Stimulated activated CD4-positive, alpha-beta T cell treated with anti-CD3 and anti-CD28 coated beads, Interleukin-2, amount 100 ng/mL, for 48 hours (primary cell): Measurements from ENCODE around the gene PCDHGB5.
"Not testable (repeated sequence)": the region's sequence is repeated elsewhere in the genome, so short reads cannot be mapped to it uniquely, and the experiment has no call there.

ENCODE experiments used
- DNase-seq, 2 donors: peaks; one replicate each; pipeline ENCODE4 v3.0.0-alpha.2; 2020

Gene PCDHGB5

DNA sequence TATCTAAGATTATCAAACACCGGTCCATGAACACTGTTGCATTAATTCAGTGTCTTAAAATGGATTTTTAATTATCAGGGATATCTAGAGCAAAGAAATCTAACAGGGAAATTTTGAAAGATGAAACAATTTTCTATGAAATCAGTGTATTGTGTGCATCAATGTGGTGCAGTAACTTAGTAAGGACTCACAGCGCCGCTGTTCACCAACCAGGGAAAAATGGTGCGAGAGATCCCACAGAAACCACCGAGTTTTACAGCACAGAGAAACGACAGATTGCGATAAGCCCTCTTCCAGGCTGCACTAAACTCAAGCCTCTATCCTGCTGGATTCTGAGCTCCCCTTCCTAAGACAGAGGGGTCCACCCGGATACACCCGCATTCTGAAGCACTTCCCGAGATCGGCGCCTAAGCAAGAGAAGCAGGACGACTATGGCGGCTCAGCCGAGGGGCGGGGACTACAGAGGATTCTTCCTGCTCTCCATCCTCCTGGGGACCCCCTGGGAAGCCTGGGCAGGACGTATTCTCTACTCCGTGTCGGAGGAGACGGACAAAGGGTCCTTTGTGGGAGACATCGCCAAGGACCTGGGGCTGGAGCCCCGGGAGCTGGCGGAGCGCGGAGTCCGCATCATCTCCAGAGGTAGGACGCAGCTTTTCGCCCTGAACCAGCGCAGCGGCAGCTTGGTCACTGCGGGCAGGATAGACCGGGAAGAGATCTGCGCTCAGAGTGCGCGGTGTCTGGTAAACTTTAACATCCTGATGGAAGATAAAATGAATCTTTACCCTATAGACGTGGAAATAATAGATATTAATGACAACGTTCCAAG is 15.1 kb upstream of the PCDHGB5 start, which contains the start of gene PCDHGA7:
PCDHGA7 (plus strand) TSS at position 274 of the 826 bp plus-strand sequence; CDS start at position 432, 158 bp downstream.
- no peak for DNase-seq

DNA sequence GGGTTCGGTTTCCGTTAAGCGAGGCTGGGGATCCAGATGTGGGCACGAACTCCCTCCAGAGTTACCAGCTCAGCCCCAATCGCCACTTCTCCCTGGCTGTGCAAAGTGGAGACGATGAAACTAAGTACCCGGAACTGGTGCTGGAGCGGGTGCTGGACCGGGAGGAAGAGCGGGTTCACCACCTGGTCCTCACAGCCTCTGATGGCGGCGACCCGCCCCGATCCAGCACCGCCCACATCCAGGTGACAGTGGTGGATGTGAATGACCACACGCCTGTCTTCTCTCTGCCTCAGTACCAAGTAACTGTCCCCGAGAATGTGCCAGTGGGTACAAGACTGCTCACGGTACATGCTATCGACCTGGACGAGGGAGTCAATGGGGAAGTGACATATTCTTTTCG is 14.4 kb upstream of the PCDHGB5 start:
- no peak for DNase-seq

DNA sequence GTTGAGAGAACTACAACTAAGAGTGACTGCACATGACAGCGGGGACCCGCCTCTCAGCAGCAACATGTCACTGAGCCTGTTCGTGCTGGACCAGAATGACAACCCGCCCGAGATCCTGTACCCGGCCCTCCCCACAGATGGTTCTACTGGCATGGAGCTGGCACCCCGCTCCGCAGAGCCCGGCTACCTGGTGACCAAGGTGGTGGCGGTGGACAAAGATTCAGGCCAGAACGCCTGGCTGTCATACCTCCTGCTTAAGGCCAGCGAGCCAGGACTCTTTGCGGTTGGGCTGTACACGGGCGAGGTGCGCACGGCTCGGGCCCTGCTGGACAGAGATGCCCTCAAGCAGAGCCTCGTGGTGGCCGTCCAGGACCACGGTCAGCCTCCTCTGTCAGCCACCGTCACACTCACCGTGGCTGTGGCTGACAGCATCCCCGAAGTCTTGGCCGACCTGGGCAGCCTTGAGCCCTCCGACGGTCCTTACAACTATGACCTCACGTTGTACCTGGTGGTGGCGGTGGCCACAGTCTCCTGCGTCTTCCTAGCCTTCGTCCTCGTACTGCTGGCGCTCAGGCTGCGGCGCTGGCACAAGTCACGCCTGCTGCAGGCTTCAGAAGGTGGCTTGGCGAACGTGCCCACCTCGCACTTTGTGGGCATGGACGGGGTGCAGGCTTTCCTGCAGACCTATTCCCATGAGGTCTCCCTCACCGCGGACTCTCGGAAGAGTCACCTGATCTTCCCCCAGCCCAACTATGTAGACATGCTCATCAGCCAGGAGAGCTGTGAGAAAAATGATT is 13.1 kb upstream of the PCDHGB5 start:
- no peak for DNase-seq

DNA sequence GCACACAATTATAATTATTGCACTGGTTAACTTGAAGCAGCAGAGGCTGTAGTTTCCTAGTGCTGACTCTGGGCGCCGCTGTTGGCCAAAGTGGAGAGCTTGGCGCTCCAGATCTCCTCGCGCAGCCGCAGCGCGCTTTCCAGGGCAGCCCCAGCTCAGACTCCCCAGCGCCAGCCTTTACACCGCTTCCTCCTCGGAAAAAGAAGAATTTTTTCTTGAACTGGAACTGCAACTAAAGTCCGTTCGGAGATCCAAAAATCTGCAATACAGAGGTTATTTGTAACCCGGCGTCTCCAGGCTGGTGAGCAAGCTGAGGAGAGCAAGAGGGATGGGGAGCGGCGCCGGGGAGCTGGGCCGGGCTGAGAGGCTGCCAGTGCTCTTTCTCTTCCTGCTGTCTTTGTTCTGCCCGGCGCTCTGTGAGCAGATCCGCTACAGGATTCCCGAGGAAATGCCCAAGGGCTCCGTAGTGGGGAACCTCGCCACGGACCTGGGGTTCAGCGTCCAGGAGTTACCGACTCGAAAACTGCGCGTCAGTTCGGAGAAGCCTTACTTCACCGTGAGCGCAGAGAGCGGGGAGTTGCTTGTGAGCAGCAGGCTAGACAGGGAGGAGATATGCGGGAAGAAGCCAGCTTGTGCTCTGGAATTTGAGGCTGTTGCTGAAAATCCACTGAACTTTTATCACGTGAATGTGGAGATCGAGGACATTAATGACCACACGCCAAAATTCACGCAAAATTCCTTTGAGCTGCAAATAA is 10.0 kb upstream of the PCDHGB5 start, which contains the start of gene PCDHGB4:
PCDHGB4 (plus strand) TSS at position 142 of the 755 bp plus-strand sequence; CDS start at position 329, 187 bp downstream.
- not testable (repeated sequence) for DNase-seq

DNA sequence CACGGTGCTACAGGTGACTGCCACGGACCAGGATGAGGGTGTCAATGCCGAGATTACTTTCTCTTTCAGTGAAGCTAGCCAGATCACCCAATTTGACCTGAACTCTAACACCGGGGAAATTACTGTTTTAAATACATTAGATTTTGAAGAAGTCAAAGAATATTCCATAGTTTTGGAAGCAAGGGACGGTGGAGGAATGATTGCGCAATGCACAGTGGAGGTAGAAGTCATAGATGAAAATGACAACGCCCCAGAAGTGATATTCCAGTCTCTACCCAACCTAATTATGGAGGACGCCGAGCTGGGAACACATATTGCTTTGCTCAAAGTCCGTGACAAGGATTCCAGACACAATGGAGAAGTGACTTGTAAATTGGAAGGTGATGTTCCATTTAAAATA is 9.1 kb upstream of the PCDHGB5 start:
- DNase-seq, result no peak

DNA sequence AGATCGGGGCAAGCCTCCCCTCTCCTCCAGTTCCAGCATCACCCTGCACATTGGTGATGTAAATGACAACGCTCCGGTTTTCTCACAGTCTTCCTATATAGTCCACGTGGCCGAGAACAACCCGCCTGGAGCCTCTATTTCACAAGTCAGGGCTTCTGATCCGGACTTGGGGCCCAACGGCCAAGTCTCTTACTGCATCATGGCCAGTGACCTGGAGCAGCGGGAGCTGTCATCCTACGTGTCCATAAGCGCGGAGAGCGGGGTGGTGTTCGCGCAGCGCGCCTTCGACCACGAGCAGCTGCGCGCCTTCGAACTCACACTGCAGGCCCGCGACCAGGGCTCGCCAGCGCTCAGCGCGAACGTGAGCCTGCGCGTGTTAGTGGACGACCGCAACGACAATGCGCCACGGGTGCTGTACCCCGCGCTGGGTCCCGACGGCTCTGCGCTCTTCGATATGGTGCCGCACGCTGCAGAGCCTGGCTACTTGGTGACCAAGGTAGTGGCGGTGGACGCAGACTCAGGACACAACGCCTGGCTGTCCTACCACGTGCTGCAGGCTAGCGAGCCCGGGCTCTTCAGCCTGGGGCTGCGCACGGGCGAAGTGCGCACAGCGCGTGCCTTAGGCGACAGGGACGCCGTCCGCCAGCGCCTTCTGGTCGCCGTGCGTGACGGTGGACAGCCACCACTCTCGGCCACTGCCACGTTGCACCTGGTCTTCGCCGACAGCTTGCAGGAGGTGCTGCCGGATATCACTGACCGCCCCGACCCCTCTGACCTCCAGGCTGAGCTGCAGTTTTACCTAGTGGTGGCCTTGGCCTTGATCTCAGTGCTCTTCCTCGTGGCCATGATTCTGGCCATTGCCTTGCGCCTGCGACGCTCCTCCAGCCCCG is 8.3 kb upstream of the PCDHGB5 start:
- no peak for DNase-seq

DNA sequence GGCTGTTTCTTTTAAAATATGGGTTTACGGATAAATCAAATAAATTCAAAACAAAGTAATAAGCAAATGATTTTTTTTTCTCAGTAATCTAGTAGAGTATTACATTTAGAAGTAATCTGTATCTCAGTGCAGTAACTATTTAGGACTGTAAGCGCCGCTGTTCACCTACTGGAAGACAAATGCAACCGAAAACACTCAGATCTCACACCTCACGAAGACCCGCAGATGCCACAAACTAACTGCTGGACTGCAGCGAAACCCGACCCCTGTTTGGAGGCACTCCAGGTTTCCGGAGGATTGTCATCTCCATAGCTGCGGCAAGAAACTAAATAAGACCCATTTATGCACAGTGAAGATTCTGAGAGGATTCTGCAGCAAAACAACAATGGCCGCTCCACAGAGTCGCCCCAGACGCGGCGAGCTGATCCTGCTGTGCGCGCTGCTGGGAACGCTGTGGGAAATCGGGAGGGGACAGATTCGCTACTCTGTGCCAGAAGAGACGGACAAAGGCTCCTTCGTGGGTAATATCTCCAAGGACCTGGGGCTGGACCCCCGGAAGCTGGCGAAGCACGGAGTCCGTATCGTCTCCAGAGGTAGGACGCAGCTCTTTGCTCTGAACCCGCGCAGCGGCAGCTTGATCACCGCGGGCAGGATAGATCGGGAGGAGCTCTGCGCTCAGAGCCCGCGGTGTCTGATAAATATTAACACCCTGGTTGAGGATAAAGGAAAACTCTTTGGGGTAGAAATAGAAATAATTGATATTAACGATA is 5.1 kb upstream of the PCDHGB5 start, which contains the start of gene PCDHGA8:
PCDHGA8 (plus strand) TSS at position 205 of the 770 bp plus-strand sequence; CDS start at position 386, 181 bp downstream.
- DNase-seq, result no peak

DNA sequence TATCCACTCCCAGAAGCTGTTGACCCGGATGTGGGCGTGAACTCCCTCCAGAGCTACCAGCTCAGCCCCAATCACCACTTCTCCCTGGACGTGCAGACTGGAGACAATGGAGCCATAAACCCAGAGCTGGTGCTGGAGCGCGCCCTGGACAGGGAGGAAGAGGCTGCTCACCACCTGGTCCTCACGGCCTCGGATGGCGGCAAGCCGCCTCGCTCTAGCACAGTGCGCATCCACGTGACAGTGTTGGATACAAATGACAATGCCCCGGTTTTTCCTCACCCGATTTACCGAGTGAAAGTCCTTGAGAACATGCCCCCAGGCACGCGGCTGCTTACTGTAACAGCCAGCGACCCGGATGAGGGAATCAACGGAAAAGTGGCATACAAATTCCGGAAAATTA is 4.5 kb upstream of the PCDHGB5 start:
- no peak for DNase-seq

DNA sequence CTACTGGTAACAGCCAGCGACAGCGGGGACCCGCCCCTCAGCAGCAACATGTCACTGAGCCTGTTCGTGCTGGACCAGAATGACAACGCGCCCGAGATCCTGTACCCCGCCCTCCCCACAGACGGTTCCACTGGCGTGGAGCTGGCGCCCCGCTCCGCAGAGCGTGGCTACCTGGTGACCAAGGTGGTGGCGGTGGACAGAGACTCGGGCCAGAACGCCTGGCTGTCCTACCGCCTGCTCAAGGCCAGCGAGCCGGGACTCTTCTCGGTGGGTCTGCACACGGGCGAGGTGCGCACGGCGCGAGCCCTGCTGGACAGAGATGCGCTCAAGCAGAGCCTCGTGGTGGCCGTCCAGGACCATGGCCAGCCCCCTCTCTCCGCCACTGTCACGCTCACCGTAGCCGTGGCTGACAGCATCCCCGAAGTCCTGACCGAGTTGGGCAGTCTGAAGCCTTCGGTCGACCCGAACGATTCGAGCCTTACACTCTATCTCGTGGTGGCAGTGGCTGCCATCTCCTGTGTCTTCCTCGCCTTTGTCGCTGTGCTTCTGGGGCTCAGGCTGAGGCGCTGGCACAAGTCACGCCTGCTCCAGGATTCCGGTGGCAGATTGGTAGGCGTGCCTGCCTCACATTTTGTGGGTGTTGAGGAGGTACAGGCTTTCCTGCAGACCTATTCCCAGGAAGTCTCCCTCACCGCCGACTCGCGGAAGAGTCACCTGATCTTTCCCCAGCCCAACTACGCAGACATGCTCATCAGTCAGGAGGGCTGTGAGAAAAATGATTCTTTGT is 3.2 kb upstream of the PCDHGB5 start:
- not testable (repeated sequence) for DNase-seq

DNA sequence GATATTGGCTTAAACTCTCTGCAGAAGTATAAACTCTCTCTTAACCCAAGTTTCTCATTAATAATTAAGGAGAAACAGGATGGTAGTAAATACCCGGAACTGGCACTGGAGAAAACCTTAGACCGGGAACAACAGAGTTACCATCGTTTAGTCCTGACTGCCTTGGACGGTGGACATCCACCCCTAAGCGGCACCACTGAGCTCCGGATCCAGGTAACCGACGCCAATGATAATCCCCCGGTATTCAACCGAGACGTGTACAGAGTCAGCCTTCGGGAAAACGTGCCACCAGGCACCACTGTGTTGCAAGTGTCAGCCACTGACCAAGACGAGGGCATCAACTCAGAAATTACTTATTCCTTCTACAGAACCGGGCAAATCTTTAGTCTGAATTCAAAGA is 861 bp downstream of the PCDHGB5 start:
- no peak for DNase-seq

DNA sequence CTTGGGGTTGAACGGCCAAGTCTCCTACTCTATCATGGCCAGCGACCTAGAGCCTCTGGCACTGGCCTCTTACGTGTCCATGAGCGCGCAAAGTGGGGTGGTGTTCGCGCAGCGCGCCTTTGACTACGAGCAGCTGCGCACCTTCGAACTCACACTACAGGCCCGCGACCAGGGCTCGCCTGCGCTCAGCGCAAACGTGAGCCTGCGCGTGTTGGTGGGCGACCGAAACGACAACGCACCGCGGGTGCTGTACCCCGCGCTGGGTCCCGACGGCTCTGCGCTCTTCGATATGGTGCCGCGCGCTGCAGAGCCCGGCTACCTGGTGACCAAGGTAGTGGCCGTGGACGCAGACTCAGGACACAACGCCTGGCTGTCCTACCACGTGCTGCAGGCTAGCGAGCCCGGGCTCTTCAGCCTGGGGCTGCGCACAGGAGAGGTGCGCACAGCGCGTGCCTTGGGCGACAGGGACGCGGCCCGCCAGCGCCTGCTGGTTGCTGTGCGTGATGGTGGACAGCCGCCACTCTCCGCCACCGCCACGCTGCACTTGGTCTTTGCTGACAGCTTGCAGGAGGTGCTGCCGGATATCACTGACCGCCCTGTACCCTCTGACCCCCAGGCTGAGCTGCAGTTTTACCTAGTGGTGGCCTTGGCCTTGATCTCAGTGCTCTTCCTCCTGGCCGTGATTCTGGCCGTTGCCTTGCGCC is 2.0 kb downstream of the PCDHGB5 start:
- DNase-seq, result no peak

DNA sequence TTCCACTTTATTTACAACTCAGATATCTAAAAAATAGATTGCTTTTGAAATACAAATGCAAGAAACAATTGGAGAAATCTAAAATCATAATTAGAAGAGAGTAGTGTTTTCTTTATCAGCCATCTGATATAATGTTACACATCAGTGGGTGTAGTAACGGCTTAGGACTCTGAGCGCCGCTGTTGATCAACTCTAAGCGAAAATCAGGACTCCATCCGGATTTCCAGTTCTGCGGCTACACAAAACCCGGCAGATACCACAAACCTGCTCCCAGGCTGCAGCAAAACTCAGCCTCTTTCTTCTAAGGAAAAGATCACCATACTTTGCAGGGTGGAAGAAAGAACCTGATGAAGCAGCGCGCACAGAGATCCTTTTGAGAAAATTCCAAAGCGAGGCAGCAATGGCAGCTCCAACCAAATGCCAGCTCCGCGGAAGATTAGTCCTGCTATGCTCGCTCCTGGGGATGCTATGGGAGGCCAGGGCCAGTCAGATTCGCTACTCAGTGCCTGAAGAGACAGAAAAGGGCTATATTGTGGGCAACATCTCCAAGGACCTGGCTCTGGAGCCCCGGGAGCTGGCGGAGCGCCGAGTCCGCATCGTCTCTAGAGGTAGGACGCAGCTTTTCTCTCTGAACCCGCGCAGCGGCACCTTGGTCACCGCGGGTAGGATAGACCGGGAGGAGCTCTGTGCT is 5.0 kb downstream of the PCDHGB5 start, which contains the start of gene PCDHGA9:
PCDHGA9 (plus strand) TSS at position 226 of the 691 bp plus-strand sequence; CDS start at position 401, 175 bp downstream.
- no peak for DNase-seq

DNA sequence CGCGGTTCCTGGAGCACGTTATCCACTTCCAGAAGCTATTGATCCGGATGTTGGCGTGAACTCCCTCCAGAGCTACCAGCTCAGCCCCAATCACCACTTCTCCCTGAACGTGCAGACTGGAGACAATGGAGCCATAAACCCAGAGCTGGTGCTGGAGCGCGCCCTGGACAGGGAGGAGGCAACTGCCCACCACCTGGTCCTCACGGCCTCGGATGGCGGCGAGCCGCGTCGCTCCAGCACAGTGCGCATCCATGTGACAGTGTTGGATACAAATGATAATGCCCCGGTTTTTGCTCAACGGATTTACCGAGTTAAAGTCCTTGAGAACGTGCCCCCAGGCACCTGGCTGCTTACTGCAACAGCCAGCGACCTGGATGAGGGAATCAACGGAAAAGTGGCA is 5.6 kb downstream of the PCDHGB5 start:
- no peak for DNase-seq

DNA sequence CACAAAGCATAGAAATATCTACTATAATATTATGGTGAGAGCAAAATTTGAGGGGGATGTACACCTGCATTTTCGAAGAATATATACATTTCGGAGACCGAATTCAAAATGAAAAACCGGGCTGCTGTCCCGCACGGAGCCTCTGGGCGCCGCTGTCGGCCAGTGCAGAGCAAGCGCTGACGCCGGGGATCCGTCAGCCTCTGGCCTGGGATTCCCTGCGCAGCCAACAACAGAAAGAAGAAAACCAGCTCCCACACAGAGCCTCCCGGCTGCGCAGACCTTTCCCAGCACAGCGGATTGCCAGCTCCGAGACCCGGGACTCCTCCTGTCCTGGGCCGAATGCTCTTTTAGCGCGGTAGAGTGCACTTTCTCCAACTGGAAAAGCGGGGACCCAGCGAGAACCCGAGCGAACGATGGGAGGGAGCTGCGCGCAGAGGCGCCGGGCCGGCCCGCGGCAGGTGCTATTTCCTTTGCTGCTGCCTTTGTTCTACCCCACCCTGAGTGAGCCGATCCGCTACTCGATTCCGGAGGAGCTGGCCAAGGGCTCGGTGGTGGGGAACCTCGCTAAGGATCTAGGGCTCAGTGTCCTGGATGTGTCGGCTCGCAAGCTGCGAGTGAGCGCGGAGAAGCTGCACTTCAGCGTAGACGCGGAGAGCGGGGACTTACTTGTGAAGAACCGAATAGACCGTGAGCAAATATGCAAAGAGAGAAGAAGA is 10.2 kb downstream of the PCDHGB5 start, which contains the start of gene PCDHGB6:
PCDHGB6 (plus strand) TSS at position 232 of the 716 bp plus-strand sequence; CDS start at position 414, 182 bp downstream.
- not testable (repeated sequence) for DNase-seq

DNA sequence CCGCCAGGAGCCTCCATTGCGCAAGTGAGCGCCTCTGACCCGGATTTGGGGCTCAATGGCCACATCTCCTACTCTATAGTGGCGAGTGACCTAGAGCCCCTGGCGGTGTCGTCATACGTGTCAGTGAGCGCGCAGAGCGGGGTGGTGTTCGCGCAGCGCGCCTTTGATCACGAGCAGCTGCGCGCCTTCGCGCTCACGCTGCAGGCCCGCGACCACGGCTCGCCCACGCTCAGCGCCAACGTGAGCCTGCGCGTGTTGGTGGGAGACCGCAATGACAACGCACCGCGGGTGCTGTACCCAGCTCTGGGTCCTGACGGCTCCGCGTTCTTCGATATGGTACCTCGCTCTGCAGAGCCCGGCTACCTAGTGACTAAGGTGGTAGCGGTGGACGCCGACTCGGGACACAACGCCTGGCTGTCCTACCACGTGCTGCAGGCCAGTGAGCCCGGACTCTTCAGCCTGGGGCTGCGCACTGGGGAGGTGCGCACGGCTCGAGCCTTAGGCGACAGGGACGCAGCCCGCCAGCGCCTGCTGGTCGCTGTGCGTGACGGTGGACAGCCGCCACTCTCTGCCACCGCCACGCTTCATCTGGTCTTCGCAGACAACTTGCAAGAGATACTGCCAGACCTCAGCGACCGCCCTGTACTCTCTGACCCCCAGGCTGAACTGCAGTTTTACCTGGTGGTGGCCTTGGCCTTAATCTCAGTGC is 12.0 kb downstream of the PCDHGB5 start:
- no peak for DNase-seq

DNA sequence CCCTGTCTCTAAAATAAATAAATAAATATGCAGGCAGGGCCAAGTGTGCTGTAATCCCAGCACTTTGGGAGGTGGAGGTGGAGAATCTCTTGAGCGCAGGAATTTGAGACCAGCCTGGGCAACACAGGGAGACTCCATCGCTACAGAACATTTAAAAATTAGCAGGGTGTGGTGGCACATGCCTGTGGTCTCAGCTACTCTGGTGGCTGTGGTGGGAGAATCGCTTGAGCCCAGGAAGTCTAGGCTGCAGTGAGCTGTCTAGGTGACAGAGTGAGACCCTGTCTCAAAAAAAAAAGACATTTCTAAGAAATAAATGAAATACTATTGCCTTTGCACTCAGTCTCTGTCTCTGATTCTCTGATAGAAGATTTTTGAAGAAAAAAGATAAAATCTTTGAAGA is 13.8 kb downstream of the PCDHGB5 start:
- no peak for DNase-seq
